ENCODE data around the gene CERS3.

The CERS3 gene

DNA sequence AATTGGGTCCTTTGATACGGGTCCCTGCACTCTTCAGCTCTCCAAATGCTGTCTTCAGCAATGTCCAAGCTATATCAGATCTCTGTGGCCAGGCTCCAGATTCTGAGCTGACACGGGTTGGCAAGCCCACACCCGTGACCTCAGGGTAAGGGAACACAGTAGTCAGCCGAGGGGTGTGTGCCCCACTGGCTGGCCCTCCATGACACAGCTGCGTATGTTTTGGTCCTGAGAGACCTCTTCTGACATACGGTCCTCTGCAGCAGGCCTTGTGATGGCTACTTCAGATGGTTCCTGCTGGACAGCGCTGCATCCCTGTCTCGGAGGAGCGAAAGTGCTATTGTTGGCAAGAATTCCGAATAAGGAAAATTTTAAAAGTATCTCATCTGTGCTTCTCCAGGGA lies 101.8 kb downstream of the CERS3 start:
- in situ Hi-C loops (cut with MboI; ENCODE audit: low pct_unique_long_range_greater_than_20kb, low sequenced_read_pairs), result no loop called here
- no peak for DNase-seq

DNA sequence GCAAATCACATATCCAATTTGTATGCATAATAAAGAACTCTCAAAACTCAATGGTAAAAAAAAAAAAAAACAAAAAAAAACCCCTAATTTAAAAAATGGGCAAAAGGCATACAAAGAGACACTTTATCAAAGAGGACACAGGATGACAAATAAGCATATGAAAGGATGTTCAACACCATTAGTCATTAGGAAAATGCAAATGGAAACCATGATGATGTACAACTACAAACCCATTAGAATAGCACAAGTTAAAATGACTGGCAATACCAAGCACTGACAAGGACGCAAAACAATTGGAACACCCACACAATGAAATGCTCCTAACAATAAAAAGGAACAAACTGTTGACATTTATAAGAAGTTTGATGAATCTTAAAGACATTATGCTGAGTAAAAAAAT lies 123.6 kb downstream of the CERS3 start:
- in situ Hi-C loops (cut with MboI; ENCODE audit: low pct_unique_long_range_greater_than_20kb, low sequenced_read_pairs), result no loop called here
- no peak for DNase-seq

DNA sequence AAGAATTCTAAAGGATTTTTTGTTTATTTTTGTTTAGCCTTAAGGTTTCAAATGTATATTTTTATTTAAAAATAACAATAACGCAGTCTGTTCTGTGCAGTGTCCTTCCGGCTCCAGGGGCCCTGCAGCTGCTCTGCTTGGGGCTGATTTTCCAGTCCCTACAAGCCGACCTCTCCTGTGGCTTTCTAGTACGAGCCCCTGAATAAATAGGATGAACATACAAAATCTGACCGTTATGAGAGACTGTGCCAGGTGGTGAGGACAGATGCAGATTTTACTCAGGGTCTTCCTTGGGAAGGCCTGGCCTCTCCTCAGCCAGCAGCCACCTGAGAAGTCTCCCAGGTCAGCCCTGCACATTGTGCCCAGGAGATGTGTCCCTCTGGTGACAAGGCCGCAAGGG lies 127.8 kb downstream of the CERS3 start:
- in situ Hi-C loops (cut with MboI; ENCODE audit: low pct_unique_long_range_greater_than_20kb, low sequenced_read_pairs), result no loop called here
- DNase-seq, result no peak

DNA sequence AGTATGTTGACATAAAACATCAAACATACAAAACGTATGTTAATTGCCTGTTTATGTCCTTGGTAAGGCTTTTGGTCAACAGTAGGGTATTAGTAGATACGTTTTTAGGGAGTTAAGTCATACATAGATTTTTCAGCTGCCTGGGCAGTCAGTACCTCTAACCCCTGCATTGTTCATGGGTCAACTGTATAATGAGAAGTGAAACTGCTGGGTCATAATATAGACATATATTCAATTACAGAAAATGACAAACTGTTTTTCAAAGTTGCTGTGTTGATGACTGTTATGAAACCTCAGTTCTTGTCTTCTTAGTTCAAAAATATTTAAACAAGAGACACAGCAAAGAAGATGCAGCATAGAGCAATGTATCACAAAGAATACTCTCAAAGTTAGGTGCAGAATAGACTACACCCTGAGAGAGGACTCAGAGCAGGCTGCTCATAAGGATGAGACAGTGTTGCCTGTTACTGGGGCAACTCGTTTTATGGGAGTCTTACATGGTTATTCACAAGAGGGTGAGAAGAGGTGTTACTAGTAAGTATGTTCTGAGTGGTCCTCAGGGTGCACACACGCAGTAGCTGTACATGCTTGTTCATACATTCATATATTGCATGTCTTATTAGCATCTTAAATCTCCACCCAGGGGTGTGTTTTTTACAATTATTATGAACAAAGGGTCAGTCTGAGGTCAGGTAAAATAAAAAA lies 133.9 kb downstream of the CERS3 start:
- in situ Hi-C loops (cut with MboI; ENCODE audit: low pct_unique_long_range_greater_than_20kb, low sequenced_read_pairs), result no loop called here
- no peak for DNase-seq

DNA sequence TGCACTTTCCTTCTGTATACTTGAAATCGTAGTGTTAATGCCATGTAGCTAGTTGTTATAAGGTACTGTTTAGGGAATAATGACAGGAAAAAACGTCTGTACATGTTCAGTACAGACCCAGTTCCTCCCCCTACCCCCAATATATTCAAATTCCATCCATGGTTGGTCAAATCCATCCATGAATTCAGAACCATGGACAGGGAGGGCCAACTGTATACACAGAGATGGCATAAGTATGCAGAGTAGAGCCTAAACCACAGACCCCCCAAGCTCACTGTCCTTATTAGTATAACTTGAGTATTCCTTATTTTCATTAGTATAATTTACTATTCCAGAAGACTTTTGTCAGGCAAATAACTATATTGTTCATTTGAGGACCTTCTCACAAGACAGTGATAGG lies 135.7 kb downstream of the CERS3 start:
- no peak for DNase-seq
- in situ Hi-C loops (cut with MboI; ENCODE audit: low pct_unique_long_range_greater_than_20kb, low sequenced_read_pairs), result no loop called here

DNA sequence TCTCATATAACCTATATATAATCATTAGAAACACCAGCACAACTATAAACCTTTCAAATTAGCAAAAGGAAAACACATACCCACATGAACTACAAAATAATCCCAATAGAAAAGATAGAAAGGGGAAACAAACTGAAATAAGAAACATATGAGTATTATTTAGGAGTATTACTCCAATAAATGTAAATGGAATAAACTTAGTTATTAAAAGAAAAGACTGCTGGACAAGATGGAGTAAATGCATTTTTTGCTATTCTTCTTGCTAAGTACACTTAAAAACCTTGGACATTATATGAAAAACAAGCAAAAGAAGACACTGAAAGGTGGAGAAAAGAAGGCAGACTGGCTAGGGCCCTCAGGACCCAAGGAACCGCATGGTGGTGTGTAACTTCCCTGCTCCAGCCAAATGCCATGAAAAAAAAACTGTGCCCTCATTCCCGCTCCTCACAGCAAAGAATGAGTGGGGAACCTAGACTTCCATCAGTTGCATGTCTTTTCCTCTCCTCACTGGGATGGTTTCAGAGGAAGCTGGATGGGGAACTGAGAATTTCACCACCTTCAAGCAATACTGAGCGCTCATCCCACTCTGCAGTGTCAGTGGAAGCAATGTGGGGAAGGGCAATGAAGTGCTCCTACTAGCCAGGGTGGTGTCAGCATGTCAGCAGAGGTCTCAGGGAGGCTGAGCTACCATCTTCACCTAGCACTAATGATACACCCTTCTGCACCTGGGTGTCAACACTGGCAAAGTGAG lies 143.3 kb downstream of the CERS3 start:
- in situ Hi-C loops (cut with MboI; ENCODE audit: low pct_unique_long_range_greater_than_20kb, low sequenced_read_pairs), result no loop called here

DNA sequence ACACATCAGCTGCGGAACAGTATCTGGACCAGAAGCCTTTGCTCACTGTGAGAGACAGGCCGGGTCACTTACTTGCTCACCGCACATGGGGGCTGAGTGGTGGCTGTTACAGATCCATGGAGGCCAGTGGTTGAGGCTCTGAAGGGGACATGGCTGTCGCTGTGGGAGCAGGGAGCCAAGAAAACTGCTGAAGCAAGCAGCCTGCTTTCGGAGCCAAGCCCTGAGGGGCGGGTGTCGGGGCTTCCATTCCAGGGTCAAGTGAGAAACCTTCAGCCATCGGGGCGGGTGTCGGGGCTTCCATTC lies 144.7 kb downstream of the CERS3 start:
- in situ Hi-C loops (cut with MboI; ENCODE audit: low pct_unique_long_range_greater_than_20kb, low sequenced_read_pairs), result no loop called here
- no peak for DNase-seq

More for the DNA sequence above, 143.3 kb downstream of the CERS3 start:
- DNase-seq, result no peak

DNA sequence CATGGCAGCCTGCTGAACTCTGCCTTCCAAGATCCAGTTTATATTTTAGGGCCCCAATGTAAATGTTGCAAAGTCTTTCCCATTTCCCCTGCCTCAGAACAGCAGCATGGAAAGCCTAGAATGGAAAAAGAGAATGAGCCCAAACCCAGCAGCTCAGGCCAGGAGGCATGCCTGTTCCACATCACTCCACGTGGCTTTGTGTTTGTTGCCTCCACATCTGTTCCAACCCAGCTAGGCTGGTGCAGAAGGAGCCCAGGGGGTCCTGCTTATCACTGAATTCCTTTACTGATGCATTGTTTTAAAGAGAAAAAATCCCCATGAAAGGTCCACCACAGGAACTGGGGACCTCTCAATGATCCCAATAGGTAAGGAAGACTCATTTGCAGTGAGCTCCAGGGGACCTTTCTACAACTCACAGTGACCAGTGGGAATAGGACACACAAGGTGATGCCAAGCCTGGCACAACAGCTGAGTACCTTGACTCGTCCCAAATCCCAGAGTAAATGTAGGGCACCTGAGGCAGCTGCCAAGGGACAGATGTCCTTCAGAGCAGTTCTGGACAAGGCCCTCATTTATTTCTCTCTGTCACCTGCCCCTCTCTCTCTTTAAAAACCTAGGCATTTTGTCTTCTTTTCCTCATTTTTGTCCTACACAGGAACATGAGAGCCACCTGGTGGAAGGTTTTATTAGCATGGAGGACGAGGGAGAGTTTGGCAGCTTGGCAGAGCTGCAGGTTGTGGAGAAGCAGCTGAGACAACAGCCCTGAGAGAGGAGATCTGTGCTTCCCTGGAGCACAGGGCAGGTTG lies 145.2 kb downstream of the CERS3 start:
- DNase-seq, result peak; percentile 66
- in situ Hi-C loops (cut with MboI; ENCODE audit: low pct_unique_long_range_greater_than_20kb, low sequenced_read_pairs), result no loop called here

DNA sequence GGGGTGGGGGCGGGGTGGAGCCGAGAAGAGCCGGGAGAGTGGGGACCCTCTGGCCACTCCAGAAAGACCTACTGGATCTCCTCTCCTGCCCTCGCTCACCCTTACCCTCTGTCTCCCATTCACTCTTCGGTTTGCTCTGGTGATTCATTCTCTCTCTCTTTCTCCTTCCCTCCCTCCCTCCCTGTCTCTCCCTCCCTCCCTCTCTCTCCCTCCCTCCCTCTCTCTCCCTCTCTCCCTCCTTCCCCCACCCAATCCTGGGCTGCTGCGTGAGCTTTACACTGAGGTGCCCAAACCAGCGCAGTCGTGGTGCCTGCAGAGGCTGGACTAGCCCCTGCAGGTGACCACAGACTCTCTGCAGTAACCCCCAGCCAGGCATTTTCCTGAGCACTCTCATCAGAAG lies 154.8 kb downstream of the CERS3 start:
- in situ Hi-C loops (cut with MboI; ENCODE audit: low pct_unique_long_range_greater_than_20kb, low sequenced_read_pairs), result no loop called here
- DNase-seq, result no peak

DNA sequence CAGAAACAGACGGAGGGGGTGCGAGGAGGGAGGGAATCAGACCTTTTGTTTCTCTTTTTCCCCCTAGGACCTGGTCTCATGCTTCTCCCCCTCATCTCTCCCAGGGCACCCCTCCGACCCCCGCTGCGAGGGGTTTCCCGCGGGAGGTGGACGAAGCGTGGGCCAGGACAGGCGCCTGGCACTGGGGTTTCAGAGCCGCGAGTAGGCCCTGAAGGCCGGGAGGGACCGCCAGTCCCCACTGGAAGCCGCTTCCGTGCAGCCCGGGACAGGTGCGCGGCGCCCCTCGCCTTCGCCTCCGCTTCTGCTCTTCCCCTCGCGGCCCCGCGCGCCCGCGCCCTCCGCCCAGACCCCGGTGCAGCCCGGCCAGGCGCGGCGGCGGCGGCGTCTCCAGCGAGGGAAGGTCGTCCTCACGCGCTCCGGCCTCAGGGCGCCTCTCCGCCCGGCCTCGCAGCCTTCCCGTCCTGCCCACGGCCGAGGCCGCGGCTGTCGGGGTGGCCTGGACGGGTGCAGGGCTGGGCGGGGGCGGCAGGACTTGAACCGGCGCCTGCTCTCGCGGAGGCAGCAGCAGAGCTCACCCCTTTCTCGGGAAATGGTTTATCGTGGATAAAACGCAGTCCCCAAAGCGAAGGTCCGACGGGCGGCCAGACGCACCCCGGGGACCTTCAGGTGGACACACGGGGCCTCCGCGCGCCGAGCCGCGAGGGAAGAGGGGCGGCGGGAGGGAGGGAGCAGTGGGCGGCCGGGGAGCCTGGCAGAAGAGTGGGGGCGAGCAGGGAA lies 155.4 kb downstream of the CERS3 start:
- no peak for DNase-seq
- in situ Hi-C loops (cut with MboI; ENCODE audit: low pct_unique_long_range_greater_than_20kb, low sequenced_read_pairs), result no loop called here

DNA sequence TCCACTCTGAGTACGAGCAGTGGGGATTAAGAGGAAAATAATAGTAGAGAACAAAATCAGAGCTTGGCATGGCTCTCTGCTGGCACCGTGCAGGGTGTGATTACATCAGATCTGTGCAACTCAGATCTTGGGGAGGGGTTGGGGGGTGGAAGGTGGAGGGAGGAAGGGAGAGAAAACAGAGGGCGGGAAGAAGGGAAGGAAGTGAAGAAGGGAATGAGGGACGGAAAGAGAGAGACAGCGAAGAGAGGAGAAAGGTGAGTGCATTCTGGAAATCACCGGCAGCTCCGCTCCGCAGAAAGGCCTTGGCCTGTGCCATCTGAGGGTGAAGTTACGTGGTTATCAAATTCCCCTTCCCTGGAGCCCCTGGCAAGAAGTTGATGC lies 156.0 kb downstream of the CERS3 start:
- in situ Hi-C loops (cut with MboI; ENCODE audit: low pct_unique_long_range_greater_than_20kb, low sequenced_read_pairs), result no loop called here
- DNase-seq, result no peak

DNA sequence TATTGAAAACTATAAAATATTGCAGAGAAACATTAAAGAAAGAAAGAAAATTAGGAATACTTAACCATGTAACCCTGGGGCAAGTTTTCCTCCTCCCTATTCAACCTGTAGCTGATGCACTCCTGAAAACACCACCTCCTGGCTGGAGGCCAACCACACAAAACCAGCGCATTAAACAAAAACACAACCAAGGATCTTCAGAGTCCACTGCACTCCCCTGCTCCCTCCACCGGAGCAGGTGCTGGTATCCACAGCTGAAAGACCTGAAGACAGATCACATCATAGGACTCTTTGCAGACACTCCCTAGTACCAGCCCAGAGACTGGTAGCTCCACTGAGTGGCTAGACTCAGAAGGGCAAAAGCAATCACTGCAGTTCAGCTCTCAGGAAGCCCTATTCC lies 173.4 kb downstream of the CERS3 start:
- in situ Hi-C loops (cut with MboI; ENCODE audit: low pct_unique_long_range_greater_than_20kb, low sequenced_read_pairs), result no loop called here

DNA sequence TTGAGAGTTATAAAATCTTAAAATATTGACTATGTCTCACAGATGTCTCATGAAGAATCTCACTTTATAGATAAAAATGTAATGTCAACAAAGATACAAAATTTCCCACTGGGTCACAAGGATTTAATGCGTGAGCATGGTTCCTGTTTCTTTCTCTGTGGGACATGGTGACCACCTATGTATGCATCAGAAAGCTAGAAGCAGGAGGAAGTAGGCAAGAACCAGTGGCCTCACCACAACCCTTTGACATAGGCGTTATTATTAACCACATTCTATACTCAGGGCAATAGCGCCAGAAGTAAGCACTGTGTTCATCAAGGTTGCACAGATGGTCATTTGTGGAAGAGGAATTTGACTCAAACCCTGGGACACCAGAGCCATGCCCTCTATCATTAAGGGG lies 175.3 kb downstream of the CERS3 start:
- in situ Hi-C loops (cut with MboI; ENCODE audit: low pct_unique_long_range_greater_than_20kb, low sequenced_read_pairs), result no loop called here
- no peak for DNase-seq

More for the DNA sequence above, 173.4 kb downstream of the CERS3 start:
- no peak for DNase-seq

DNA sequence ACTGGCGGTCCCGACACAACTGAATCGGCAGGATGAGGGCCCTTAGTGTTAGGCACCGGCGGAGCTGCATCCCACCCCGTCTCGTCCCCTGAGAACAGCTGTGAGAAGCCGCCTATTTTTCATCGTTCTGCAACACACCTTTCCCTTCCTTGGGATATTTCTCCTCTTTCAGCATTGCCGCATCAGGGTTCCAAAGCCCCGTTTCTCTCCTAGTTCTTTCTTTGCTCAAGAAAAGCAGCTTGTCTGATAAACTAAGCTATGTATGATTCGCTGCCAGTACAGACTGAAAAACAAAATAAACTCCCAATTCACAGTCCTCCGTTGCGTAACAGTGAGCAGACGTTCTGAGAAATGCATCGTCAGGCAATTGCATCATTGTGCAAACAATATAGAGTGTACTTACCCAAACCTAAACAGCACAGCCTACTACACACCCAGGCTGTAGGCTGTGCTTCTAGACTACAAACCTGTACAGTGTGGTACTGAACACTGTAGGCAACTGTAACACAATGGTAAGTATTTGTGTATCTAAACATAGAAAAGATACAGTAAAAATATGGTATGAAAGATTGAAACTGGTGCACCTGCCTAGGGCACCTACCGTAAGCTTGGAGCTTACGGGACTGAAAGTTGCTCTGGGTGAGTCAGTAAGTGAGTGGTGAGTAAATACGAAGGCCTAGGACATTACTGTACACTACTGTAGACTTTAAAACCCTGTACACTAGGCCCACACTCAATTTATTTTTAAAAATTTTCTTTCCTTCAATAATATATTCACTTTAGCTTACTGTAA lies 178.1 kb downstream of the CERS3 start:
- in situ Hi-C loops (cut with MboI; ENCODE audit: low pct_unique_long_range_greater_than_20kb, low sequenced_read_pairs), result no loop called here

More for the DNA sequence above, 178.1 kb downstream of the CERS3 start:
- DNase-seq, result no peak

All from KBM-7 (cell line).